Thoracic aorta endothelial cell (primary cell): ENCODE results near the gene RRP7A. TPM values are rescaled to one million over a fixed set of nuclear protein-coding genes. Genes with fewer than 3 reads are reported as not detected.

Source experiments
- small RNA-seq: library from RNA; depleted of rRNA; stranded (forward); fragments of <200 nt; gene quantifications from one replicate; pipeline ENCODE3, GENCODE V24; 2012
- total RNA-seq: library from RNA; depleted of rRNA; stranded (reverse); fragments of >200 nt; gene quantifications from 2 replicates; pipeline ENCODE4 v1.2.3, GENCODE V29; 2012

Gene RRP7A
- total RNA-seq, result 36.0 and 48.2 TPM in 2 replicates

GRCh38 chr22:42519525-42520401 lies at the start of gene RRP7A:
TSS of gene RRP7A (minus strand) at chr22:42519796. CDS start at chr22:42519786, 10 bp downstream.

DNA sequence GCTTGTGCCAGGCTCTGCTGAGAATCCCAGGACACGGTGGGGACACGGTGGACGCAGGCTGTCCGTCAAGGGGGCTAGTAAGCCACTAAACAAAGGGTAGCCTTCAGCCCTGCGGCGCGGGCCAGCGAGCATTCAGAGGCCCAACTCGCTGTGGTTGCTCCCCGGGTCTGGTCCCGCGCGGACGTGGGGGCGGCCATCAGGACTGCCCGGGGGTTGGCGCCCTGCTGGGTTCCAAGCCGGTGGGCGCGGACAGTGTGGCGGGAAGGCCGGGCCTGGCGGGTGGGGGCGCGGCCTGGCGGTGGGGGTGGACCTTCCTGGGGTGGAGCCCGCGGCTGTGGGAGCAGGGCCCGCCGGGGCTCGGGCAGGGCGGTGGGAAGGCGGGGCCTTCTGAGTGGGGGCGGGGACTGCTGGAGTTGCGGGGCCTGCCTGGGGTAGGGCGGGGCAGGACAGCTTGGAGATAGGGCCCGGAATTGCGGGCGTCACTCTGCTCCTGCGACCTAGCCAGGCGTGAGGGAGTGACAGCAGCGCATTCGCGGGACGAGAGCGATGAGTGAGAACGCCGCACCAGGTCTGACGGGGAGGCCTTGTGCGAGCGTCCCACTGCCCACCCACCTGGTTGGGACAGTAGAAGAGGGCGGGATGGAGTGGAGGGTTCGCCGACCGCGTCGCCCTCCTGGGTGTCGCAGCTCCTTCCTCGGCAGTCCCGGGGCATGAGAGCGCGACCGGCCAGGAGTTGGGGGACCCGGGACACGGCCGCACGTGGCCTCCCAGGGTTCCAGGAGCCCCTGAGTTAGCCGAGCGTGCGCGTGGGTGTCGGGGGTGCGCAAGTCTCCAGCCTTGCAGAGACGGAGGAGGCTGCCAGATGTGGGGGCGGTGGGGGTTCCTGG lies 34.1 kb upstream of the RRP7A start, which contains the start of gene SERHL2:
Gene SERHL2 (plus strand): TSS at position 482 of the 887 bp plus-strand sequence. CDS start 65 bp downstream, at position 547.

Small RNA genes within 50 kb of the gene (small RNA-seq; reads per million reads assigned to genes)
- gene RN7SKP80, result not detected
- gene RNU6-513P, result not detected

Other genes starting within 250 kb of the RRP7A start
- gene TCF20, start 249.1 kb downstream of the RRP7A start, total RNA-seq, result 28.2 and 43.4 TPM in 2 replicates
- gene NFAM1, start 87.4 kb downstream of the RRP7A start, total RNA-seq, result not detected in 2 replicates
- gene SERHL2, start 34.2 kb upstream of the RRP7A start, total RNA-seq, result 1.3 and 1.4 TPM in 2 replicates
- 31.1 and 32.3 TPM in 2 replicates for gene POLDIP3, start 95.1 kb upstream of the RRP7A start, total RNA-seq
- gene ATP5MGL, start 120.8 kb upstream of the RRP7A start, total RNA-seq, result 1.1 and 2.4 TPM in 2 replicates
- 54.8 and 76.9 TPM in 2 replicates for gene CYB5R3, start 129.6 kb upstream of the RRP7A start, total RNA-seq
- gene A4GALT, start 201.1 kb upstream of the RRP7A start, total RNA-seq, result 10.6 and 12.4 TPM in 2 replicates